Endothelial cell of umbilical vein (primary cell): ENCODE measurements around the gene MYH11. TPM values are rescaled to one million over a fixed set of nuclear protein-coding genes. Genes with fewer than 3 reads are reported as not detected.

ENCODE experiments used
- BruUV-seq: library from RNA; stranded (reverse); fragments of 400-500 nt; replicated peaks from 2 replicates; lab custom pipeline; 2021; lab: Mats Ljungman, UMichigan
- CTCF ChIA-PET: fragments of 300-600, 350-600 bp; sonication (Branson Sonifier 250); formaldehyde crosslinking; loops from one replicate; lab custom pipeline; 2021; ENCODE audit warnings: antibody characterized with exemption, inconsistent platforms; lab: Charles Lee
- POLR2A ChIA-PET: fragments of 300-600, 350-600 bp; sonication (Branson Sonifier 250); formaldehyde crosslinking; loops from one replicate; lab custom pipeline; 2021; ENCODE audit warnings: antibody characterized with exemption, inconsistent platforms; lab: Charles Lee
- DNase-seq: peaks from one replicate; pipeline ENCODE4 v3.0.0-alpha.2; 2011; ENCODE audit warnings: low read depth, low spot score
- FAIRE-seq: peaks from 2 replicates; lab custom pipeline; 2011; peaks lifted over from hg19 to GRCh38; lab: Jason Lieb, UNC
- H2AFZ ChIP-seq: 2 replicates; pipeline ENCODE4 v1.6.0; 2012; ENCODE audit warnings: low read depth, low read length, control low read depth, inconsistent platforms
- H3K27ac ChIP-seq: 2 replicates; pipeline ENCODE4 v1.5.1; 2011; ENCODE audit warnings: low read depth, mild to moderate bottlenecking, control low read depth, low read length, moderate library complexity; ENCODE audit not compliant: insufficient read depth
- H3K27me3 ChIP-seq, 2 experiments: 2 replicates each; pipeline versions ENCODE4 v1.6.0 to v1.6.1; 2011; ENCODE audit warnings: low read length in 2 of 2, mixed read lengths in 1 of 2; ENCODE audit not compliant: control insufficient read depth in 2 of 2, insufficient read depth in 2 of 2
- H3K36me3 ChIP-seq, 2 experiments: 2 replicates in 1 of 2; 3 replicates in 1 of 2; pipeline ENCODE4 v1.5.1; 2011; ENCODE audit warnings: low read length in 2 of 2, mild to moderate bottlenecking in 1 of 2, moderate library complexity in 1 of 2; ENCODE audit not compliant: control insufficient read depth in 2 of 2, insufficient read depth in 2 of 2; ENCODE audit errors: extremely low read depth in 1 of 2
- H3K4me1 ChIP-seq: 3 replicates; pipeline ENCODE4 v1.5.1; 2011; ENCODE audit warnings: mild to moderate bottlenecking, low read length; ENCODE audit not compliant: control insufficient read depth, insufficient read depth; ENCODE audit errors: extremely low read depth
- H3K4me2 ChIP-seq: 2 replicates; pipeline ENCODE4 v1.6.1; 2011; ENCODE audit warnings: low read length, control low read depth, mixed read lengths; ENCODE audit not compliant: insufficient read depth
- H3K4me3 ChIP-seq, 3 experiments: fragments of 200-600 bp in 1 of 3; sonication (generic), shearing (Covaris generic) in 1 of 3; replicated peaks in 1 of 3; 2 replicates each; pipeline ENCODE4 v1.5.1; 2011 to 2016; ENCODE audit warnings: control low read depth in 3 of 3, low read length in 3 of 3, mild to moderate bottlenecking in 2 of 3, inconsistent platforms in 1 of 3, low read depth in 1 of 3, moderate library complexity in 1 of 3; ENCODE audit not compliant: insufficient read depth in 1 of 3
- H3K79me2 ChIP-seq: 2 replicates; pipeline ENCODE4 v1.6.0; 2012; ENCODE audit warnings: low read length, inconsistent platforms; ENCODE audit not compliant: control insufficient read depth, insufficient read depth
- H3K9ac ChIP-seq: replicated peaks from 2 replicates; pipeline ENCODE3; 2011; ENCODE audit warnings: low read length, control low read depth; ENCODE audit not compliant: insufficient read depth; ENCODE audit errors: extremely low read depth
- H3K9me1 ChIP-seq: replicated peaks from 3 replicates; pipeline ENCODE4 v1.6.0; 2011; ENCODE audit warnings: mild to moderate bottlenecking, low read length; ENCODE audit not compliant: control insufficient read depth, insufficient read depth; ENCODE audit errors: extremely low read depth
- H3K9me3 ChIP-seq: replicated peaks from 2 replicates; pipeline ENCODE4 v1.5.1; 2012; ENCODE audit warnings: low read length, inconsistent platforms; ENCODE audit not compliant: control insufficient read depth, insufficient read depth
- H4K20me1 ChIP-seq: replicated peaks from 2 replicates; pipeline ENCODE3; 2011; ENCODE audit warnings: mild to moderate bottlenecking, low read length; ENCODE audit not compliant: control insufficient read depth, insufficient read depth; ENCODE audit errors: extremely low read depth
- CTCF ChIP-seq, 2 donors: IDR thresholded peaks; 1 replicate in 1 of 2; 2 replicates in 1 of 2; pipeline ENCODE4 v1.5.1; 2011; ENCODE audit warnings: low read length in 2 of 2, mild to moderate bottlenecking in 2 of 2, moderate library complexity in 2 of 2, control low read depth in 1 of 2, inconsistent platforms in 1 of 2, low read depth in 1 of 2; ENCODE audit not compliant: insufficient read depth in 1 of 2; ENCODE audit errors: extremely low read depth in 1 of 2
- EZH2 ChIP-seq: IDR thresholded peaks from 2 replicates; pipeline ENCODE4 v1.6.1; 2012; ENCODE audit warnings: borderline replicate concordance, low read depth, mild to moderate bottlenecking, moderate library complexity, low read length, inconsistent platforms; ENCODE audit not compliant: severe bottlenecking
- FOS ChIP-seq: IDR thresholded peaks from 2 replicates; pipeline ENCODE4 v1.6.1; 2011; ENCODE audit warnings: mild to moderate bottlenecking, low read length, moderate library complexity, borderline replicate concordance; ENCODE audit not compliant: insufficient read depth
- GATA2 ChIP-seq: IDR thresholded peaks from 2 replicates; pipeline ENCODE4 v1.7.0; 2011; ENCODE audit warnings: low read depth, mild to moderate bottlenecking, moderate library complexity, mixed read lengths, low read length; ENCODE audit not compliant: insufficient read length, insufficient read depth
- JUN ChIP-seq: IDR thresholded peaks from 2 replicates; pipeline ENCODE4 v1.6.1; 2011; ENCODE audit warnings: borderline replicate concordance, low read depth; ENCODE audit not compliant: insufficient read length, insufficient read depth
- MAX ChIP-seq: IDR thresholded peaks from 2 replicates; pipeline ENCODE4 v1.6.1; 2011; ENCODE audit not compliant: insufficient read depth, insufficient read length
- MYC ChIP-seq: IDR thresholded peaks from one replicate; pipeline ENCODE4 v1.6.1; 2011; ENCODE audit warnings: mild to moderate bottlenecking, low read depth, low read length
- POLR2A ChIP-seq: IDR thresholded peaks from 2 replicates; pipeline ENCODE4 v1.6.1; 2012; ENCODE audit warnings: low read depth, mild to moderate bottlenecking, control low read depth, low read length
- POLR2AphosphoS5 ChIP-seq: IDR thresholded peaks from 2 replicates; pipeline ENCODE4 v1.6.1; 2012; ENCODE audit warnings: low read depth, mild to moderate bottlenecking, control low read depth, low read length, moderate library complexity; ENCODE audit not compliant: insufficient read depth
- dilution Hi-C: fragments of 300-500 bp; cut with MboI; formaldehyde crosslinking; loops from one replicate; pipeline ENCODE4 v1.15.0; 2019; ENCODE audit warnings: low sequenced_read_pairs; ENCODE audit not compliant: extremely low pct_ligation_motif_present
- intact Hi-C: fragments of 100-400 bp; cut with micrococcal nuclease; formaldehyde crosslinking; loops from one replicate; pipeline ENCODE4 v1.10.0; 2022
- polyA plus RNA-seq, 4 experiments: library from polyadenylated mRNA; depleted of rRNA in 3 of 4; stranded (reverse) in 3 of 4; unstranded in 1 of 4; fragments of >200 nt; gene quantifications; 2 replicates each; pipeline versions ENCODE4 v1.2.1 to v1.2.3, GENCODE V29; 2011 to 2012; ENCODE audit warnings: missing spikeins in 1 of 4
- total RNA-seq: library from RNA; stranded (reverse); gene quantifications from 2 replicates; pipeline ENCODE4 v1.2.3, GENCODE V29; 2021

The MYH11 gene
- total and polyA plus RNA-seq, 2 donors (not counting 3 experiments of a cell fraction or from before 2014, with no cell fraction given) = not detected

GRCh38 chr16:15721018-15721417 is 135.8 kb downstream of the MYH11 start:
- no peak for FAIRE-seq
- Histone ChIP-seq H3K36me3 (peaks cover 0 to 11% of the 10 kb centered on the region in 2 experiments), H4K20me1 (no peaks in the 10 kb centered on the region), H3K4me3 (no peak overlapping the region), H3K79me2 (no peaks in the 10 kb centered on the region), H3K9me1 (no peaks in the 10 kb centered on the region), H3K9ac (no peak overlapping the region), H3K4me1 (no peaks in the 10 kb centered on the region), H3K9me3 (no peaks in the 10 kb centered on the region), H3K27ac (no peak overlapping the region), H3K4me2 (no peak overlapping the region), H3K27me3 (no peaks in the 10 kb centered on the region), H2AFZ (no peak overlapping the region)
- ChIA-PET POLR2A (no interaction called here), CTCF (interaction anchor here (0.9 to 2.1 kb wide), 3 partner anchors 13 to 101 kb away, joined by 3 to 7 read pairs (median 5); no protein-coding TSS in a partner anchor)
- intact Hi-C loops = no loop called here
- TF ChIP-seq MYC (no peak), POLR2A (no peak), GATA2 (no peak), MAX (no peak), CTCF (IDR thresholded peaks at IDR 0.05; ENCODE audit: extremely low read depth in 1 of 2, insufficient read depth in 1 of 2, low read depth in 1 of 2, low read length in 2 of 2) (no peak), POLR2AphosphoS5 (no peak), JUN (no peak), EZH2 (no peak), FOS (no peak)
- BruUV-seq = no TSS peak
- dilution Hi-C loops = no loop called here
- no peak for DNase-seq
